A673 (cell line): ENCODE measurements around the gene KCMF1. TPM values are rescaled to one million over a fixed set of nuclear protein-coding genes. Genes with fewer than 3 reads are reported as not detected.
A peak's percentile ranks its signal among the peaks of the same experiment; 100 is the strongest.

ENCODE experiments used
- BruUV-seq: library from RNA; stranded (reverse); fragments of 400-500 nt; replicated peaks from 2 replicates; lab custom pipeline; 2021; lab: Mats Ljungman, UMichigan
- CTCF ChIA-PET: fragments of 300-600 bp; sonication (Branson Sonifier 250); formaldehyde crosslinking; loops from one replicate; lab custom pipeline; 2022; ENCODE audit warnings: antibody characterized with exemption; lab: Charles Lee
- POLR2A ChIA-PET: fragments of 300-600 bp; sonication (Branson Sonifier 250); formaldehyde crosslinking; loops from one replicate; lab custom pipeline; 2022; ENCODE audit warnings: antibody characterized with exemption; ENCODE audit not compliant: low non-redundant PET; lab: Charles Lee
- DNase-seq: peaks from one replicate; pipeline ENCODE4 v3.0.0-alpha.2; 2015; ENCODE audit warnings: low spot score
- H3K27ac ChIP-seq: fragments of 200-600 bp; sonication (generic); 2 replicates; pipeline ENCODE4 v1.5.1; 2016; ENCODE audit warnings: mixed run types, low read depth, mild to moderate bottlenecking, mixed read lengths, antibody characterized with exemption, low read length; ENCODE audit not compliant: poor library complexity, severe bottlenecking
- H3K27me3 ChIP-seq: fragments of 200-600 bp; sonication (generic); replicated peaks from 2 replicates; pipeline ENCODE4 v1.6.1; 2017; ENCODE audit warnings: mixed run types, low read depth, mild to moderate bottlenecking, mixed read lengths, antibody characterized with exemption, low read length; ENCODE audit not compliant: insufficient read depth, poor library complexity
- H3K36me3 ChIP-seq: fragments of 200-600 bp; sonication (generic); 2 replicates; pipeline ENCODE4 v1.6.1; 2016; ENCODE audit warnings: mixed run types, mild to moderate bottlenecking, mixed read lengths, antibody characterized with exemption, low read length; ENCODE audit not compliant: insufficient read depth, poor library complexity, severe bottlenecking
- H3K4me1 ChIP-seq: fragments of 200-600 bp; sonication (generic); 2 replicates; pipeline ENCODE4 v1.6.1; 2017; ENCODE audit warnings: mixed run types, mild to moderate bottlenecking, mixed read lengths, antibody characterized with exemption, low read length; ENCODE audit not compliant: insufficient read depth, poor library complexity, severe bottlenecking
- H3K4me3 ChIP-seq: fragments of 200-600 bp; sonication (generic); 2 replicates; pipeline ENCODE4 v1.5.1; 2016; ENCODE audit warnings: low read depth, mixed run types, mild to moderate bottlenecking, mixed read lengths, low read length; ENCODE audit not compliant: poor library complexity, severe bottlenecking
- H3K9me3 ChIP-seq: fragments of 200-600 bp; sonication (generic); 2 replicates; pipeline ENCODE4 v1.6.1; 2016; ENCODE audit warnings: mixed run types, low read depth, mild to moderate bottlenecking, mixed read lengths, antibody characterized with exemption, low read length; ENCODE audit not compliant: poor library complexity, severe bottlenecking
- CTCF ChIP-seq: fragments of 300-800, 200-600 bp; sonication (generic); conservative IDR thresholded peaks from 2 replicates; pipeline ENCODE4 v1.5.1; 2017; ENCODE audit warnings: low read depth, mild to moderate bottlenecking, antibody characterized with exemption, low read length, moderate library complexity, mixed read lengths
- EZH2 ChIP-seq: fragments of 200-600 bp; sonication (generic); IDR thresholded peaks from 2 replicates; pipeline ENCODE4 v1.6.1; 2017; ENCODE audit warnings: borderline replicate concordance, low read depth, mild to moderate bottlenecking, mixed read lengths, antibody characterized with exemption, low read length; ENCODE audit not compliant: poor library complexity, severe bottlenecking
- intact Hi-C: fragments of 100-400 bp; cut with micrococcal nuclease; formaldehyde crosslinking; loops from one replicate; pipeline ENCODE4 v1.10.0; 2022; ENCODE audit not compliant: unreplicated experiment
- total RNA-seq: library from RNA; stranded (reverse); gene quantifications from 2 replicates; pipeline ENCODE4 v1.2.3, GENCODE V29; 2021

KCMF1 gene
- total RNA-seq, 1 experiment from 2014 or later, result 110 TPM

DNA sequence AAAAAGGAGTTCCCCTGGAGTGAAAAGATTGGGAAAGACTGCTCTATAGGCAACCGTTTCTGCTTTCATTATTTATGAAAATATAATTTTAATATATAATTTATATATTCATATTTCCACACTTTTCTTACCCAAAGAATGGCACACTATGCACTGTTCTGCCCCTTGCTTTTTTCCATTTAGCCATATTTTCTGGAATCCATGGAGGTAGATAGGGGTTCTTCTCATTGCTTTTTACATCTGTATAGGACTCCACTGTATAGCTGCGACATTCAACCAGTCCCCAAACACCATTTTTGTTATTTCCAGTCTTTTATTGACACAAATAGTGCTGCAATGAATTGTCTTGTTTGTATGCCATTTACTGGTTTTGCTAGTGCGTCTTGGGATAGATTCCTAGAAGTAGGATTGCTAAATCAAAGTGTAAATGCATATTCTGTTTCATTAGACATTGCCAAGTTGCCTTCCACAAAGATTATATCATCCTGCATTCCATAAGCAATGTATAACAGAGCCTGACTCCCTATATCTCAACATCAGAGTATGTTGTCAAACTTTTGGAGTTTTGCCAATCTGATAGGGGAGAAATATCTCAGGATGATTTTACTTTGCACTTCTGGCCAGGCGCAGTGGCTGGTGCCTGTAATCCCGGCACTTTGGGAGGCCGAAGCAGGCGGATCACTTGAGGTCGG lies 135.7 kb downstream of the KCMF1 start:
- no peak overlapping the region for H3K4me3 ChIP-seq
- H3K4me1 ChIP-seq, result no peaks in the 10 kb centered on the region
- ChIA-PET CTCF (no interaction called here), POLR2A (no interaction called here)
- no peak for TF ChIP-seq EZH2
- no peak for TF ChIP-seq CTCF
- no peak overlapping the region for H3K27ac ChIP-seq
- peak; percentile 31 for DNase-seq
- intact Hi-C loops, result no loop called here
- no peaks in the 10 kb centered on the region for H3K9me3 ChIP-seq
- H3K36me3 ChIP-seq, result no peaks in the 10 kb centered on the region
- no peaks in the 10 kb centered on the region for H3K27me3 ChIP-seq
- no TSS peak for BruUV-seq

Other genes starting within 250 kb of the KCMF1 start
- gene TRABD2A, start 90.1 kb upstream of the KCMF1 start, total RNA-seq, result 0.46 and 0.67 TPM in 2 replicates
- gene TMSB10, start 65.5 kb upstream of the KCMF1 start, total RNA-seq, result 2,146 and 2,488 TPM in 2 replicates
- 21.9 and 29.3 TPM in 2 replicates for gene TCF7L1, start 162.2 kb downstream of the KCMF1 start, total RNA-seq